GM19351 (cell line): ENCODE measurements around the gene ARL3.
"Not testable (repeated sequence)": the region's sequence is repeated elsewhere in the genome, so short reads cannot be mapped to it uniquely, and the experiment has no call there.

Experiments
- ATAC-seq: cut with Tn5 transposase; IDR thresholded peaks from one replicate; pipeline ENCODE4 v1.9.1; 2021; ENCODE audit warnings: mild to moderate bottlenecking, moderate library complexity; ENCODE audit not compliant: unreplicated experiment

Gene ARL3

DNA sequence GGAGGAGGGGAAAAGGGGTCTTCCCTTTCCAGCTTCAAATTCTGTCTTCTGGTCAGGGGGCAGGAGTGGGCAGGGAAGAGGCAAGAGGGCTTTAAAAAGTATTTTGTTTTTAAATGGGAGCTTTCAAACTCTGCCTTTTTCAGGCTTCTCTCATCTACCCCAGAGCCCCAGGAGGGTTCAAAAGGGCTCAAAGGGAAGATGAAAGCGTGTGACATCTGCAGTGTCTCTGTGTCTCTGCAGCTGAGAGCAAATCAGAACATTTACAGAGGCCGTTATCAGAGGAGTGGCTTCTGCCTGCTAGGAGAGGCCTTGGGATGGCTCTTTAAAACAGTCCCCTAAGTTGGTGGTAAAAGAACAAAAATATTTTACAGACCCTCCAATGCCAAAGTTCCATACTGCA, 39.6 kb downstream of the ARL3 start:
- ATAC-seq = no peak

DNA sequence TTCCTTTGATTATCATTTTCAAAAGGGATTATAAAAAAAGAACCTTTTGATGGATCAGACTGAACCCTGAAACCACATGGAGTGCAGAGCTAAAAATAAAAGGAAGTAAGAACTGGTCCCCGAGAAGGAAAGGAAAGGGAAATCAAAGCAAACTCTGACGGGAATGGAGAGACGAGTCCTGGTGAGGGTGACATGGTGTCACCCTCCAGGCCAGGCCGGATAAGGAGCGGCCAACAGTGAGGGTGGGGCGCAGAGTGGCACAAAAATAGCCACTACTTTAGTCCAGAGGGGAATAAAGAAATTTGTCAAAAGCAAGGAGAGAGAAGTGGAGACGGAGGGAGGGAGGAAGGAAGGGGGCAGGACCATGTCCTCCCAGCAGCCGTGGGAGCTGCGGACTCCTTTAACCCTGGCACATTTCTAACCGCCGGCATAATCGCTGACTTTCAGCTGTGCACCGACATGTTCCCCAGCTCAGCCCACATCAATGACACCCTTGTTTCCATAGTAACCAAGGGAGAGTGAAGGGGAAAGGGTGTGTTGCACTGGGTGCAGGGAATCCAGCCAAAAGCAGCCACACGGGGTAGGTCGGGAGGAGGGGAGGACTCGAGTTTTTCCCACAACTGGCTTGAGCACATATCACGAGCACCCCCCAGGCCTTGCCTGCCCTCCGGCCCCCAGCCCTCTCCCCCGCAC, 40.2 kb downstream of the ARL3 start:
- ATAC-seq = no peak

DNA sequence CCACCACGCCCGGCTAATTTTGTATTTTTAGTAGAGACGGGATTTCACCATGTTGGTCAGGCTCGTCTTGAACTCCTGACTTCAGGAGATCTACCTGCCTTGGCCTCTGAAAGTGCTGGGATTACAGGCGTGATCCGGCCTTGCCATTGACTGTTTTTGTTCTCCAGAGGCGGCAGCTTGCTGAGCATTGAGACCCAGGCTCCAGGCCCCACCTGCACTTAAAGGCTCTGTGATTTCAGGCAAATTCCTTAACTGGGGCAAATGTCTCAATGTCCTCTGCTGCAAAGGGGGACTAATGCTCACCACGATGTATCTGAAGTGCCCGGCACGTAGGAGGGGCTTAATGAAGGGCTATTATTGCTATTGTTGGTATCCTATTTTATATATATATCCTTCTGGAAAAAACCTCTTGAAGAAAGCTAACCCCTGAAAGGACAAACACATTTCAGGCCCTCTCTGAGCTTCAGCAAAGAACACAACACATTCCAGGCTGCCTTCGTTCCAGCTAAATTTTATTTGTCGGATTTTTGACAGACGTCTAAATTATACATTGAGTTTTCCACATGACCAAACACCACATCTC, 40.9 kb downstream of the ARL3 start:
- ATAC-seq = no peak

DNA sequence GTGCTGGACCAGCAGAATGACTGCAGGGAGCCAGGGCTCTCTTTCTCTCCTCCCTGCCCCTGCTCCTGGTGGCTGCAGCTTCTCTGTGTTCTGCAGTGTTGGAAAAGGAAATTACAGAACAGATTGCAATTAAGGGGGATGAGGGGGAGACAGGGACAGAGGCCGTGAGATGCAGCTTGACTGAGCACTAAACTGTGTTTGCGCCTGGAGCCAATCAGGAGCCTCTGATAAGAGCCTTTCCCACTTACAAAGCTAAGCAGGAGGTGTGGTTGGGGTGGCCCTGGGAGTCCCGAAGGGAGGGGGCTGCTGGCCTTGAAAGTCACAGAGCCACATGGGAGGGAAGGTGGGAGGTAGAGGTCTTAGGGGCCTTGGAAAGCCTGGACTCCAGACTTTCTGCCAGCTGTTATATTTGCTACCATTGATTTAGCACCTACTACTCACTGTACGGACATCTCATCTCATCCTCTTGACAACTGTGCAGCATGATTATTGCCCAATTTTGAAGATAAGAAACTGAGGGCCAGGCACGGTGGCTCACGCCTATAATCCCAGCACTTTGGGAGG, 43.2 kb downstream of the ARL3 start:
- no peak for ATAC-seq

DNA sequence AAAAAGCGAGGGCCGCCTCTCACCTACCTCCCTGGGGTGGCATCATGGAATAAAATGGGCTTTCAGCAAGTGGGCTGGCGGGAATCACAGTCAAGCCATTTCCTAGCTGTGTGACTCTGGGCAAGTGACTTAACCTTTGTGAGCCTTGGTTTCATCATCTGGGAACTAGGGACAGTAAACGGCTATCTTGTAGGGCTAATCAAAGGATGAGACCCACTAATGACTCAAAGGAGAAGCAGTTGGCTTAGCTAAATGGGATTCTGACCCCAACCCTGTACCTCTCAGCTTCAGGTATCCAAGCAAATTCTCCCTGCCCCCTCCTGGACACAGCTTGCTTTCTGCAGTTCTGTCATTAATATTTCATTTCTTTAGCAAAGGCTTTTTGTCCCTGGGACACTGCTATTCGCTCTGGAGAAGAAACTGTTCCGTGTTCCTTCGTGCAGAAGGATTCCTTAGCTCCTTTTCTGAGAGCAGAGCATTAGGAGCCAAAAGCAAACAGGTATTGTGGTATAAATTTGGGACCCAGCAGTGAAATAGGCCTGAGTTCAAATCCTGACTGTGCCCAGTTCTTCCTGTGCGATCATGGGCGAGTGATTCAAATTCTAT, 44.0 kb downstream of the ARL3 start:
- ATAC-seq = no peak

DNA sequence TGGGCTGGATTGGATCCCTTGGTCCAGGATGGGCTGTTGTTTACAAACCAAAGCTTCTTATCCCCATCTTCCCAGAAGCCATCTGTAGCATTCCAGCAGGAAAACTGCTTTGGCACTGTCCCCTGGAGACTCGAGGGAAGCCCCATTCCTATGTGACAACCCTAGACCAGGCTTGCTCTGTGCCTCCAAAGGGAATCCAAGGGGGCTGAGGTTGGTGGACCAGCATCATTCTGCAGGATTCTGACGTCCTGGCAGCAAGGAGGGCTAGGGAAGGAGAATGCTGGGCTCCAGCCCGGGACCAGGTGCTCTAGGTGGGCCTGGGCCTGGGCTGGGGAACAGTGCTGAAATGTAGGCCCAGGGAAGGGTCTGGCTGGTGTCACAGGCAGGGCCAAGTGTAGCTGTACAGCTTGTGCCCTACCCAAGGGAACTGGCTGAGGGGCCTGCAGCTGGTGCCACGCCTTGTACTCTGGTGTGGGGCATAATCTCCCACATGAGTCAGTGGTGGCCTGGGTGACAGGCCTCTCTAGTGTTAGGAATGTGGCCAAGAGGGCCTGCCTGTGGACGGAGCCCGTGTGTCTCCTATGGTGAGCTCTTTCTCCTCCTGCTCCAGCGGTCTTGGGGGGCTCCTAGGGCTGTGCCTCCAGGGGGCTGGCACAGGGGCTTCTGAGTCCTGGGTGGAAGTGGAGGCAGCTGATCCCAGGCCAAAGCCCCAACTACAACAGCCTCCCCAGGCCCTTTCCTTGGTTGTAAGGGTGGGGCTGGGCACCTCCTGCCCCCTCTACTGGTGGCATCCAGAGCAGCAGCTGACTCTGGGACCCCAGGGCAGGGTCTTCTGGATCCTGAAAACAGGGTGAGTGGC, 44.8 kb downstream of the ARL3 start:
- ATAC-seq = no peak

DNA sequence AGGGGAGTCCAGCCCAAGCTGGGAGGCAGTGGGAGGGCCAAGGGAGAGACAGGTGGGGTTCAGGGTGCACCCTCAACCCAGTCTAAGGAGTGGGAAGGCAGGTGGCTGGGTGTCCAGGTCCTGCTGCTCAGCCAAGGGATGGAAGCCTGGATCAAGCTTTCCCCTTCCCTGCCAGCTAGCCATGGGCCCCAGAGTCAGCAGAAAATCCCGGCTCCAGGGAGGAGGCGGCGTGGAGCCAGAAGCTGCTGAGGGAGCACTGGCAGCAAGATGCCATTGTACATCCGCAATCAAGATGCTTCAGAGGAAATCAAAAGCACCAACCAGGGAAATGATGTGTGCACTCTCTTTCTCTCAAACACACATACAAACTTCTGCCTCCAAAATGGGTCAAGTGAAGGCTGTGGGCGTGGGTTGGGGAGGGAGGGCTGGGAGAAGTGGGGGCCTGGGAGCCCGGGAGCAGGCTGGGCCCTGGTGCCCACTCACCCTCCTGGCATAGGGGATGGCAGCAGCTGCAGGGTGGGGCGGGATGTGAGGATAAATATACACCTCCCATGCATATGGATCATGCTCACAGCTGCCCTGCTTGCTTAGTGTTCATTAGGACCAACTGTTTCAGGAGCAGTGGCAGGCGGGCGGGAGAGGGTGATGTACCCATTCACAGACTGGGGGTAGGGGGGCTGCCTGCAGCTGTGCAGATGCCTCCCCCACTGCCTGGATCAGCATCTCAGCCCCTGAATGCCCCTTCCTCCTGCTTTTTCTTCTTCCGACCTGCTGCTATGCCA, 45.7 kb downstream of the ARL3 start:
- ATAC-seq = no peak

DNA sequence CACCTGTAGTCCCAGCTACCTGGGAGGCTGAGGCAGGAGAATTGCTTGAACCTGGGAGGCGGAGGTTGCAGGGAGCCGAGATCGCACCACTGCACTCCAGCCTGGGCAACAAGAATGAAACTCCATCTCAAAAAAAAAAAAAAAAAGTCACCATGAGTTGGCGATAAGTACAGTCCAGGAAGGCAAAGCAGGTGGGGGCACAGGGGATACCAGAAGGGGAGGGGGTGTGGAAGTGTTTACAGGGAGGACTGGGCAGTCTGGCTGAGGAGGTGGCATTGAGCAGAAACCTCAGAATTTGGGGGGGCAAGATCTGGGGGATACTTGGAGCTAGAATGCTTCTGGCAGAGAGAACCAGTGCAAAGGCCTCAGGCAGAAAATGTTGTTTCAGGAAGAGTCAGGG, 46.8 kb downstream of the ARL3 start:
- not testable (repeated sequence) for ATAC-seq

DNA sequence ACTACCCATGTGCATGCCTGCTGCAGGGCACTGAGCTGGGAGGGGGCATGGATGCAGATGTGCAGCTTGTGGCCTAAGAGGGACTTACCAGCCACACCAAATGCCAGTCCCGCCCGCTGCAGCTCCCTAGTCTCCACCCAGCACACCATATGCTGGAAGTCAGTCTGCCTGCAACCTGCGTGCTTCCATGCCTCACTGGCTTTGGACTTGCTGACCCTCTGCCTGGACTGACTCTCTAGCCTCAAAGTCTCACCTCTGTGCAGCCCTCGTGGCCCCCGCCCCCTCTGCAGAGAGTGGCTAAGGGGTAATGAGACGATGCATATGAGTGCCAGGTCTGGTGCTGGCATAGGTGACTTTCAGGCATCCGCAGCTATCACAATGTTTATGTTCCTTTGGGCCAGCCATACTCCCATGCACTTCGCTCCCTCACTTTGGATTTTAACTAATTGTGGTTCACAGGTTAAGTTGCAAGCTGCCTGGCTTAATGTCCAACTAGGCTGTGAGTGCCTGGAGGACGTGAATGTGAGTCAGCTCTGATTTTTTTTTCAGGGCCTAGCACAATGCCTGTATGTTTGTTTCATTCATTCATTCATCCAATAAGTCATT, 48.2 kb downstream of the ARL3 start:
- no peak for ATAC-seq

DNA sequence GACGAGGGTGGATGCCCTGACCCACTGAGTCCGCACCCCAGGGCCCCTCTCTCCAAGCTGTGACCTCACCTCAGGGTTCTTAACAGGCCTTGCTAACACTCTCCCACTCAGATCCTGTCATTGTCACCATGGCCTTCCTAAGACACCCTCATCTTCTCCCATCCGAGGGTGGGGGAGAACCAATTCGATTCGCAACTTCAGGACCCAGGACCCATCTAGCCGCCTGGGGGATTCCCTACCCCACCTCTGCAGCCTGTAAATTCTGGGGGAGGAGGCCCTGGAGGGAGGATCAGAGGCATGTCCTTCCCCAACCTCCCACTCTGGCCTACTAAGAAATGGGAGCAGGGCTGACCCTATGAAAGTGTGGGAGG, 52.6 kb downstream of the ARL3 start:
- peak; percentile 20 for ATAC-seq

DNA sequence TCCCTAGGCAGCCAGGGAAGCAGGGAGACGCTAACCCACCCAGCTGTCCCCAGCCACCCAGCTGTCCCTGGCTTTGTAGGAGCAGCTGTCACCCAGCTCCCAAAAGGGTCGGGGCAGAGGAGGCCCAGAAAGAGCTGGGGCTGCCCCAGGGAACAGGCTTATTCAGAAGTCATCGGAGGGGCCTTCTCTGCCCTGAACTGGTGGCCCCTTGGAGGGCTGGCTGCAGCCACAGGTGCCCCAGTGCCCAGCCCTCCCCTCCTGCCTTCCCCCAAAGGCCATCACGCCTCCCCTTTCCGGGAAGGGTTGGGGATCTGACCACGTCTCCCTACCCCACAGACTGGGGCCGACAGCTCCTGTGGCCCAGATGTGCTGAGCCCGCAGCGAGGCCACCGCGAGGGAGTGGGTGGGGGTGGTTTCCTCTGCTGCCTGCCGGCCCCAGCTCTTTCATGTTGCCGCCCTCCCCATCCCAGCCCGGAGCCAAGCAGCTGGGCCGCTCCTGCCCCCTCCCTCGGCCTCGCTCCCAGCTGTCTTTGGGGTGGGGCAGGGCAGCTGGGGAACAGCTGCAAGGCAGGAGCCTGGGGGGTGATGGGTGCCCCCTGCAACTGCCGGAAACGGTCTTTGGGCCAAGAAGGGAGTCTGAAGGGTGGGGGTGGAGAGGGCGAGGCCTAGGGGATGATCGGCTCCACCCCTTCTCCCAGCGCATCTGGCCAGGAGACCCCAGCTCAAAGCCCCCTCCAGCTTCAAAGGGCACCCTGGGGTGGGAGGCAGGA, 53.1 kb downstream of the ARL3 start:
- peak; percentile 86 for ATAC-seq

DNA sequence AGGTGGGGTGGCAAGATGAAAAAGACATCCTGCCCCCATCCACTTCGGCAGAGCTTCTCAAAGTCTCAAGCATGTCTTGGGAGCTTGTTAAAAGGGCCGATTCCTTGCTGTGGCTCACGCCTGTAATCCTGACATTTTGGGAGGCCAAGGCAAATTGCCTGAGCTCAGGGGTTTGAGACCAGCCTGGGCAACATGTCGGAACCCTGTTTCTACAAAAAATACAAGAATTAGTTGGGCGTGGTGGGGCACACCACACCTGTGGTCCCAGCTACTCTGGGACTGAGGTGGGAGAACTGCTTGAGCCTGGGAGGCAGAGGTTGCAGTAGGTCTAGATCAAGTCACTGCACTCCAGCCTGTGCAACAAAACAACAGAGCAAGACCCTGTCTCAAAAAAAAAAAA, 55.4 kb downstream of the ARL3 start:
- no peak for ATAC-seq

DNA sequence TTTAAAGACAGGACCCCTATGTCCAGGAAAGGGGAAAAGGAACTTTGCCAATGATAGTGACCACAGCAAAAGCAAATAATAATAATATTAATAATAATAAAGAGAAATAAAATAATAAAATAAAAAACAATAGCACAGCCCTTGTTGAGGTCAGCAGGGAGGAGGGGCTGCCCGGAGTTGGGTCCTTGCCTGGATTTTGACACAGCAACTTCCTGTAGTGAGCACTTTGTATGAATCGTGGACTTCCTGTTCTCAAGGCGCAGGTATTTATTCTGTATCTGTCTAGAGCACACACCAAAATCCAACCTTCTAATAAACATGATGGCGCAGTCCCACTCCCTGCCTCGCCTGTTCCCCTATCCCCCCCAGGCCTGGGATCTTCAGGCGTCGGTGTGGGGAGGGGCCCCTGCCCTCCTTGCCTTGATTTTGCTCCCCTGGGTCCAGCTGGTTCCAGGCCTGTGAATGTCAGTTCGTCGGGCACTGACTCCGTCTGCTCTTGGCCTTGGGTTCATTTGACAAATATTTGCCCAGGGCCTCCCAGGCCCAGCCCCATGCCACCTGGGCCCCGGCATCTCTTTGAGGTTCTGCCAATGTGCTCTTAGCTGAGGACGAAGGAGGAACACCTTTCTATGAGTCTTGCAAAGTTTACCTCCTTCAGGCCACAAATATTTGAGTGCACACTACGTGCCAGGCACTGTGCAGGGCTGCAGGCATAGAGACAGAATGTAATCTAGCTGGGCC, 56.0 kb downstream of the ARL3 start:
- ATAC-seq = no peak

DNA sequence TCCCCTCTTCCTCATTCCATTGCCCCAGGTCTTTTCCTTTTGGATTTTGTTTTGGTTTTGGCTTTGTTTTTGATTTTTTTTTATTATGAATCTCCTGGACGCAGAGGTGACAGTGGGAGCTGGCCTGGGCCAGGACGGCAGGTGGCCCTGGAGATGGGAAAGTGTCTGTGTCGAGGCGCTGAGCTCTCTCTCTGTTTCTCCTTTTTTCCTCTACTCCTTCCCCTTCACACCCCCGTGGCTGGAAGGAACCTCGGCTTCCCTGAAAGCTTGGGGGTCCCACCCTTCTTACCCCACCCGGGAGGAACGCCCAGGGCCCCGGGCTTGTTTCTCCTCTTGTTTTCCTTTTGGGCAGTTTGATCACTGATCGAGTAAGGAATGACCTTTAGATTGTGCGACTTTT, 56.7 kb downstream of the ARL3 start:
- ATAC-seq = no peak

DNA sequence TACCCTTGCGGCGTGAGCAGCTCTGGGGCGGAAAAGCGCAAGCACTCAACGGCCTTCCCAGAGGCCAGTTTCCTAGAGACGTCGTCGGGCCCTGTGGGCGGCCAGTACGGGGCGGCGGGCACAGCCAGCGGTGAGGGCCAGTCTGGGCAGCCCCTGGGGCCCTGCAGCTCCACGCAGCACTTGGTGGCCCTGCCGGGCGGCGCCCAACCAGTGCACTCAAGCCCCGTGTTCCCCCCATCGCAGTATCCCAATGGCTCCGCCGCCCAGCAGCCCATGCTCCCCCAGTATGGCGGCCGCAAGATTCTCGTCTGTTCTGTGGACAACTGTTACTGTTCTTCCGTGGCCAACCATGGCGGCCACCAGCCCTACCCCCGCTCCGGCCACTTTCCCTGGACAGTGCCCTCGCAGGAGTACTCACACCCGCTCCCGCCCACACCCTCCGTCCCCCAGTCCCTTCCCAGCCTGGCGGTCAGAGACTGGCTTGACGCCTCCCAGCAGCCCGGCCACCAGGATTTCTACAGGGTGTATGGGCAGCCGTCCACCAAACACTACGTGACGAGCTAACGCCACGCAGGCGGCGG, 57.3 kb downstream of the ARL3 start:
- ATAC-seq = no peak

DNA sequence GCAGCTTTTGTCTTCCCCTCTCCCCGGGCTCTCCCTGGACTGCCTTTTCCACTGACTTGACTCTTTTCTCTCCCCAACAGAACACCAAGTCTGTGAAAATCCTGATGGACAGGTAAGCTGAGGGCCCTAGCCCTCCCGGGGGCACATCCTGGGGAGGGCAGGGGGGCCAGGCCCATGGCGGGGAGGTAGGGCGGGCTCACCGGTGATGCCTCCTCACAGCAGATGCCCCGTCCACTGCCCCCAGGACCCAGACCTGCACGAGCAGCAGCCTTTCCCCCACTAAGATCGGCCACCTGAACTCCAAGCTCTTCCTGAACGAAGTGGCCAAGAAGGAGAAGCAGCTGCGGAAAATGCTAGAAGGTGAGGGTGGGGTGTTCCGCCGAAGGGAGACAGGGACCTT, 58.2 kb downstream of the ARL3 start:
- ATAC-seq = no peak

DNA sequence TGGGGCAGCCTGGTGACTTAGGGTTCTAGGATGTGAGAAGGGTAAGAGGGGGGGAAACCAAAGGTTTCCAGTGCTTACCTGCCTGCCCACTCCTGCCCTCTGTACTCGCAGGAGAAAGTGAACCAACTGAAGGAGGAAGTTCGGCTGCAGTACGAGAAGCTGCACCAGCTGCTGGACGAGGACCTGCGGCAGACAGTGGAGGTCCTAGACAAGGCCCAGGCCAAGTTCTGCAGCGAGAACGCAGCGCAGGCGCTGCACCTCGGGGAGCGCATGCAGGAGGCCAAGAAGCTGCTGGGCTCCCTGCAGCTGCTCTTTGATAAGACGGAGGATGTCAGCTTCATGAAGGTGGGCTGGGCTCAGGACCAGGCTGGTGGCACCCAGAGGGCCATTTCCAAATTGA, 59.2 kb downstream of the ARL3 start:
- no peak for ATAC-seq

DNA sequence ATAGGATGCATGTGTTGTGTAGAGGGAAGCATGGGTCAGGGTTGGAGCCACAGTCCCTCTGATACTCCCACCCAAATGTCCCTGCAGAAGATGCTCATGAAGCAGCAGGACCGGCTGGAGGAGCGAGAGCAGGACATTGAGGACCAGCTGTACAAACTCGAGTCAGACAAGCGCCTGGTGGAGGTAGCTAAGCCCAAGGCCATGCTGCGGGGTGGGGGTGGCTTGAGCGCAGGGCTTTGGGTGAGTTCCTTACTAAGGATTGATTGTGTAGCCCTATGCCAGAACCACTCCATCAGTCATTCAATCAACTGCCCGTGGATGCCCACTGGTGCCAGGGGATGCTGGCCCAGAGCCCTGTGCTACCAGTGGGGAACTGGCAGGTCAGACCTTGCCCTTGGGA, 59.6 kb downstream of the ARL3 start:
- no peak for ATAC-seq
